ENCODE data around the gene NGEF.

DNA sequence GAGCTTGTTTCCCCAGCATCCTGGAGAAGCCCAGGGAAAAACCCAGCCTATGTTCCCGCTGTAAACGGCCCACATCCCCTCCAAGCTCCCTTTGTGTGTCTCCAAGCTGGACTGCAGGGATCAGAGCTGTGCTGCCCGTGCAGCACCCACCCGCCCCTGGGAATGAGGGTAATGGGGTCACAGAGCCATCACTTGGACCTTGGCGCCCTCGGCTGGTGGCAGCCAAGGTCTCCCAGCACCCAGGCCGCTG is 46.4 kb upstream of the NGEF start:
- TF ChIP-seq HDAC6 (IDR thresholded peaks at IDR 0.05; ENCODE audit: unreplicated experiment), result no peak
- TF ChIP-seq POLR2AphosphoS5 (IDR thresholded peaks at IDR 0.05; ENCODE audit: low read length), result no peak
